Measurements from ENCODE around the gene MN1. TPM values are rescaled to one million over a fixed set of nuclear protein-coding genes. Genes with fewer than 3 reads are reported as not detected.

The MN1 gene
- total and polyA plus RNA-seq, 5 donors: 3.8 to 12.2 (median 10.1) TPM

DNA sequence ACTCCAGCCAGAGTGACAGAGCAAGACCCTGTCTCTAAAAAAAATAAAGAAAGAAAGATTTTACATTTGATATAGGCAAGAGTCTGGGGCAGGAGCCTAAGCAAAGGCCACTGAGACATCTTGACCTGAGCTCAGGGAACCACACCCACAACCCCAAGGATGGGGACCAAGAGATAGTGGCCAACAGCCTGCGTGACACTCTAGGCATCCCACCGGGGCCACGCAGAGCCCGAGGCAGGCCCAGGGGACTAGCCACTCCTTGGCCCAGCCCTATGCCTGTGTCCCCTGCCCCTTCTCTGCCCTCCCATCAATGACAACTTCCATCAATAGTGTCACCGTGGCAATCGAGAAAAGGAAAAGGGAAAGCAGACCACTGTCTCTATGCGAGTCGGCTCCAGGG, 41.1 kb downstream of the MN1 start:
- DNase-seq: no peak
- no peak for ATAC-seq
- Histone ChIP-seq H3K4me1 (ENCODE audit: control insufficient read depth, insufficient read depth, low read length) (no peaks in the 10 kb centered on the region), H3K9me3 (ENCODE audit: control insufficient read depth, low read length) (no peaks in the 10 kb centered on the region), H3K27ac (ENCODE audit: low read length) (no peak overlapping the region), H3K4me3 (ENCODE audit: low read length) (no peak overlapping the region), H3K27me3 (ENCODE audit: control insufficient read depth, insufficient read depth) (no peaks in the 10 kb centered on the region)
- intact Hi-C loops (cut with DNase I): no loop called here
- WGBS: 87% methylated on average over 8 of the region's 8 CpGs

DNA sequence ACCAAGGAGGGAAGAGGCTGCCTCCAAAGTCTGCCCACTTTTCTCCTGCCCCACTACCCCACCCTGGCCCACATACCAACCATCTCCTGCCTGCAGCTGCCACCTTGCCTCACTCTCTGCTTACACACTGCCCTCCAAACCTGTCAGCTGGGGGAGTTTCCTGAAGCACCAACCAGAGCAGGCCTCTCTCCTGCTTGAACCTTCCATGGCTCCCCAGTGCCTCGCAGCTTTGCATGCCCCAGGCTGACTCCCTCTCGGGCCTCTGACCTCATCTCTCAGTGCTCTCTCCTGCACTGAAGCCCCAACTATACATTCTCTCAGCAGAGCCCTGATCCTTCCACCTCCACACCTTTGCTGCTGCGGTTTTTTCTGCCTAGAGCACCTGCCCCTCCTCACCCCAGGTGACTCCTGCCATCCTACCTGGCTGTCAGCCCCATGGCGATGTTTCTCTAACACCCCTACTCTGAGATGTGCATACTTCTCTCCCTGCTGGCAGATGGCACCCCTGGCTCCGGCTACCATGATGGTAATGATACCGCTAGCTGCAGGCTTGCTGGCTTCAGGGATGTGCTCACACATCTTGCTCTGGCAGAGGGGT, 43.5 kb downstream of the MN1 start:
- no peak for ATAC-seq
- H3K9me3 ChIP-seq (ENCODE audit: control insufficient read depth, low read length): no peaks in the 10 kb centered on the region
- no peak overlapping the region for H3K27ac ChIP-seq (ENCODE audit: low read length)
- H3K27me3 ChIP-seq (ENCODE audit: control insufficient read depth, insufficient read depth): no peaks in the 10 kb centered on the region
- 94% methylated on average over 6 of the region's 6 CpGs for WGBS
- intact Hi-C loops (cut with DNase I): no loop called here
- peaks cover 4% of the 10 kb centered on the region for H3K4me1 ChIP-seq (ENCODE audit: control insufficient read depth, insufficient read depth, low read length)
- DNase-seq: no peak
- no peak overlapping the region for H3K4me3 ChIP-seq (ENCODE audit: low read length)

- intact Hi-C loops (cut with DNase I): no loop called here
- DNase-seq (no peak), ATAC-seq (no peak)
- H3K4me3 ChIP-seq (ENCODE audit: low read length): no peak overlapping the region
- no peak overlapping the region for H3K27ac ChIP-seq (ENCODE audit: low read length)
- H3K4me1 ChIP-seq (ENCODE audit: control insufficient read depth, insufficient read depth, low read length): peaks cover 7% of the 10 kb centered on the region
- H3K9me3 ChIP-seq (ENCODE audit: control insufficient read depth, low read length): no peaks in the 10 kb centered on the region
- WGBS: 91% methylated on average over 16 of the region's 16 CpGs
- no peaks in the 10 kb centered on the region for H3K27me3 ChIP-seq (ENCODE audit: control insufficient read depth, insufficient read depth)
Observed at GRCh38 chr22:27756212-27756660, 45.3 kb downstream of the MN1 start.

GRCh38 chr22:27755521-27756211, 45.9 kb downstream of the MN1 start:
- Histone ChIP-seq H3K9me3 (ENCODE audit: control insufficient read depth, low read length) (no peaks in the 10 kb centered on the region), H3K4me1 (ENCODE audit: control insufficient read depth, insufficient read depth, low read length) (peaks cover 7% of the 10 kb centered on the region), H3K27me3 (ENCODE audit: control insufficient read depth, insufficient read depth) (no peaks in the 10 kb centered on the region), H3K27ac (ENCODE audit: low read length) (no peak overlapping the region), H3K4me3 (ENCODE audit: low read length) (no peak overlapping the region)
- WGBS: 67% methylated on average over 19 of the region's 19 CpGs
- DNase-seq (no peak), ATAC-seq (no peak)
- intact Hi-C loops (cut with DNase I): no loop called here

DNA sequence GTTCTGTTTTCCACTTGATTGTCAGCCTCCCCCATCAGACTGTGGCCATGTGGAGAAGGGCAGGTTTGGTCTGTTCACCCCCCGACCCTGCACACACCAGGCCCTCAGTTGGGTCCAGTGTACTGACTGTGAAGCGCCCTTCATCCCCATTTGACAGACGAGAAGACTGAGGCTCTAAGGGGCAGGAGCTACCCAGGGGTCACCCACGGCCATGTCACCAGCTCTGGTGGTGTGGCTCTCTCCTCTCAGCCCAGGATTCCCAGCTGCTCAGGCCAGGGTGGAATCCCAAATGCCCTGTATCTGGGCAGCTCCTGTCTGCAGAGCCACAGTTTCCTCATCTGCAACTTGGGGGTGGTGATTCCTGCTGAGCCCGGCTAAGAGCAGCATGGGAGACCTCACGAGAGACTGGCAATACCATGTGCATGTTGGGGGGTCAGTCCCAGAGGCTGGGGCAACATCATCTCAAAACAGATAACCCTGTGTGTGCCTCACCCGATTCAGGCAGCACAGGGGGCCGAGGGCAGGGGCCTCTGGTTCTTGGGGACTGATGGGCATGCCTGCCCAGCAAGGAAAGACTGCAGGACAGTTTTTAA, 46.6 kb downstream of the MN1 start:
- intact Hi-C loops (cut with DNase I): no loop called here
- no peak overlapping the region for H3K27ac ChIP-seq (ENCODE audit: low read length)
- no peaks in the 10 kb centered on the region for H3K9me3 ChIP-seq (ENCODE audit: control insufficient read depth, low read length)
- peak in 1 of 2 donors; percentile 5 for ATAC-seq
- H3K27me3 ChIP-seq (ENCODE audit: control insufficient read depth, insufficient read depth): no peaks in the 10 kb centered on the region
- WGBS: 87% methylated on average over 8 of the region's 8 CpGs
- H3K4me3 ChIP-seq (ENCODE audit: low read length): no peak overlapping the region
- DNase-seq: no peak
- H3K4me1 ChIP-seq (ENCODE audit: control insufficient read depth, insufficient read depth, low read length): peaks cover 7% of the 10 kb centered on the region

GRCh38 chr22:27754247-27754887, 47.2 kb downstream of the MN1 start:
- peak; percentile 49 to 83 (median 79) for DNase-seq
- Histone ChIP-seq H3K4me3 (ENCODE audit: low read length) (no peak overlapping the region), H3K9me3 (ENCODE audit: control insufficient read depth, low read length) (no peaks in the 10 kb centered on the region), H3K27ac (ENCODE audit: low read length) (peak overlapping the region; percentile 10), H3K27me3 (ENCODE audit: control insufficient read depth, insufficient read depth) (no peaks in the 10 kb centered on the region), H3K4me1 (ENCODE audit: control insufficient read depth, insufficient read depth, low read length) (peaks cover 12% of the 10 kb centered on the region)
- ATAC-seq: peak in 1 of 2 donors; percentile 22
- 66% methylated on average over 19 of the region's 19 CpGs for WGBS
- intact Hi-C loops (cut with DNase I): no loop called here

DNA sequence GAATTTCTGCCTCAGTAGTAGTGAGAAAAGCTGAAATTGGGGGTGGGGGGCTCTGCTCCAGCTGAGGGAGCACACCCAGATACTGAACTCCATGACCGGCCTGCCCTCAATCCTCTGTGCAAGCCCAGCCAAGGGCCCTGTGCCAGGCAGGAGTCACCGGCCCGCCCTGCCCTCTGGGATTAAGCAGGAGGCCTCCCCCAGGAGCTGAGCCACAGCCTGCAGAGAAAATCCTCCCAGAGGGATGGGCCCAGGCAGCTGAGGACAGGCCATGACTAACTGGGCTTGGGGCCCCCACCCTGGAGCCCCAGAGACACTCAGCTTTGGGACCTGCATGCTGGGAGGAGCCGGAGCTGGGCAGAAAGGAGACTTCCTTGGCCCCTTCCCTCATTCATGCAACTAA, 48.8 kb downstream of the MN1 start:
- H3K4me3 ChIP-seq (ENCODE audit: low read length): no peak overlapping the region
- peaks cover 12% of the 10 kb centered on the region for H3K4me1 ChIP-seq (ENCODE audit: control insufficient read depth, insufficient read depth, low read length)
- peak; percentile 80 to 89 (median 89) for DNase-seq
- intact Hi-C loops (cut with DNase I): no loop called here
- WGBS: 53% methylated on average over 4 of the region's 4 CpGs
- H3K27me3 ChIP-seq (ENCODE audit: control insufficient read depth, insufficient read depth): no peaks in the 10 kb centered on the region
- no peaks in the 10 kb centered on the region for H3K9me3 ChIP-seq (ENCODE audit: control insufficient read depth, low read length)
- peak; percentile 26 to 83 for ATAC-seq
- no peak overlapping the region for H3K27ac ChIP-seq (ENCODE audit: low read length)

DNA sequence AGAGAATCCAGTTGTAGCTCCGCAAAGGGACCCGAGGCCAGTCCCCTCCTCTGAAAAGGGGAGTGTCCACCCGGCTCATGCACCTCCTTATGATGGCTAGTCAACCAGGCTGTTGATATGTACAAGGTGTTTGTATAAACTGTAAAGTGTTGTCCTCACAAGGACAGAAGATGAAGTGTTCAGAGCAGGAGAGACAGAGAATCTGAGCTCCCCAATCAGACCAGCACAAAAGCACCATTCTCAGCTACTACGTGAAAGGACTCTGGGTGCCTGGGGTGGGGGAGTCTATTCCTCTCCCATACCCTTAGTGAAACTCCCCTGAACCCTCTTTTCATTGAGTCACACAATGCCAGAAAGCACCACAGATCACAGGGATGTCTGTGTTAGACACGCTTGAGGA, 49.4 kb downstream of the MN1 start:
- no peak overlapping the region for H3K4me3 ChIP-seq (ENCODE audit: low read length)
- no peaks in the 10 kb centered on the region for H3K9me3 ChIP-seq (ENCODE audit: control insufficient read depth, low read length)
- intact Hi-C loops (cut with DNase I): no loop called here
- 90% methylated on average over 5 of the region's 5 CpGs for WGBS
- no peak for ATAC-seq
- DNase-seq: no peak
- no peak overlapping the region for H3K27ac ChIP-seq (ENCODE audit: low read length)
- peaks cover 12% of the 10 kb centered on the region for H3K4me1 ChIP-seq (ENCODE audit: control insufficient read depth, insufficient read depth, low read length)
- H3K27me3 ChIP-seq (ENCODE audit: control insufficient read depth, insufficient read depth): no peaks in the 10 kb centered on the region

- Histone ChIP-seq H3K4me1 (ENCODE audit: control insufficient read depth, insufficient read depth, low read length) (peaks cover 12% of the 10 kb centered on the region), H3K27me3 (ENCODE audit: control insufficient read depth, insufficient read depth) (no peaks in the 10 kb centered on the region), H3K9me3 (ENCODE audit: control insufficient read depth, low read length) (no peaks in the 10 kb centered on the region), H3K27ac (ENCODE audit: low read length) (no peak overlapping the region), H3K4me3 (ENCODE audit: low read length) (no peak overlapping the region)
- intact Hi-C loops (cut with DNase I): no loop called here
- 92% methylated on average over 9 of the region's 9 CpGs for WGBS
- DNase-seq: no peak
- no peak for ATAC-seq
Observed at GRCh38 chr22:27751277-27752070, 50.1 kb downstream of the MN1 start.

DNA sequence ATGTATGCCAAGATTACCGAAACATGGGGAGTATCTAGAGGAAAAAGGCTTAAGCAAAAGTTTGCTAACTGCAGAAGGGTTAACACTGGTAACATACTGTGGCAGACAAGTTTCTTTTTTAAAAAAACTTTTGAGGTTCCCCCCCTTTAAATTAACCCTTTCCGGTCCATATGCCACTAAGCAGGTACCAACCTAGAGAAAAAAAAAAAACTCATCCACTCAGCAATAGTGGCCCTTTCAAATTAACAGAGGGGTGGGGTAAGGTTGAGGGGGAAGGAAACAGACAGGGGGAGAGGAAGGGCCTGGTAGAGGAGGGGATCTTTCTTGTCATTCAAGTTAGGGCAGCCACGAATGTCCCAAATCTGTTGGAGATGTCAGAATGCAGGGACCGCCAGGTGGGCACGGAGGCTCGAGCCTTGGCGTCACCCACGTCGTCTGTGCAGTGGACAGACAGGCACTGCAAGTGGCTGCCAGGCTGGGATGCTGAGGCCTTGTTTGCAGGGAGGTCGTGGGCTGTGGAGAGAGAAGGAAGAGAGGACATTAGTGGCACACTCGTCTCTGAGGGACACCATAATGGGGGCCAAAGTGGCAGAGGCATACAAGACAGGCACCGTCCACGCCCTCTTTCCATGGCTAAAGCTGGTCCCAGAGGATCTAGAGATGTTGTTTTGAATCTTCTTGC, 50.8 kb downstream of the MN1 start:
- 70% methylated on average over 13 of the region's 13 CpGs for WGBS
- intact Hi-C loops (cut with DNase I): no loop called here
- no peaks in the 10 kb centered on the region for H3K27me3 ChIP-seq (ENCODE audit: control insufficient read depth, insufficient read depth)
- no peak overlapping the region for H3K27ac ChIP-seq (ENCODE audit: low read length)
- ATAC-seq: no peak
- H3K9me3 ChIP-seq (ENCODE audit: control insufficient read depth, low read length): no peaks in the 10 kb centered on the region
- no peak overlapping the region for H3K4me3 ChIP-seq (ENCODE audit: low read length)
- DNase-seq: no peak
- H3K4me1 ChIP-seq (ENCODE audit: control insufficient read depth, insufficient read depth, low read length): peaks cover 12% of the 10 kb centered on the region
